Ishikawa (cell line): ENCODE results near the gene RIMS4.

ENCODE experiments used
- RAD21 ChIP-seq: IDR thresholded peaks from 2 replicates; pipeline ENCODE4 v1.6.1; 2012; ENCODE audit warnings: low read depth
- REST ChIP-seq: IDR thresholded peaks from 2 replicates; pipeline ENCODE4 v1.6.1; 2012; ENCODE audit warnings: low read depth, mild to moderate bottlenecking
- TAF1 ChIP-seq: IDR thresholded peaks from 2 replicates; pipeline ENCODE4 v1.6.1; 2012; ENCODE audit warnings: low read depth, mild to moderate bottlenecking
- TEAD4 ChIP-seq: IDR thresholded peaks from 2 replicates; pipeline ENCODE4 v1.6.1; 2012

- no peak for TF ChIP-seq TAF1
- TF ChIP-seq REST, result no peak
- TF ChIP-seq RAD21, result no peak
- TF ChIP-seq TEAD4, result no peak
These were observed 7.6 kb downstream of the RIMS4 start for GRCh38 chr20:44802702-44803101.
